ENCODE data around the gene NTM.

GRCh38 chr11:132335311-132335710 is 964.9 kb downstream of the NTM start:
- TF ChIP-seq CTCF (IDR thresholded peaks at IDR 0.05; ENCODE audit: low read depth, low read length) (no peak), EZH2phosphoT487 (IDR thresholded peaks at IDR 0.05; ENCODE audit: low read depth) (no peak)

Data from OCI-LY3 (cell line).